IMR-90 (cell line): Measurements from ENCODE around the gene AQP12B. TPM values are rescaled to one million over a fixed set of nuclear protein-coding genes. Genes with fewer than 3 reads are reported as not detected.

Experiments
- ATAC-seq: fragments of 200-7000 bp; cut with Tn5 transposase; 2 replicates; pipeline ENCODE4 v1.9.1; 2020; ENCODE audit warnings: low read depth, mild to moderate bottlenecking, moderate library complexity
- BruUV-seq: library from RNA; stranded (reverse); fragments of 400-500 nt; replicated peaks from 2 replicates; lab custom pipeline; 2021; lab: Mats Ljungman, UMichigan
- CTCF ChIA-PET: fragments of 300-600 bp; formaldehyde crosslinking; extraction: SDS; loops from one replicate; lab custom pipeline; 2021; ENCODE audit warnings: antibody characterized with exemption; lab: Yijun Ruan, JAX
- POLR2A ChIA-PET: fragments of 300-600 bp; sonication (Branson Sonifier 250); formaldehyde crosslinking; loops from one replicate; lab custom pipeline; 2022; ENCODE audit warnings: antibody characterized with exemption; ENCODE audit not compliant: unreplicated experiment; lab: Charles Lee
- DNase-seq: peaks from one replicate; pipeline ENCODE4 v3.0.0; 2013
- H2AFZ ChIP-seq: replicated peaks from 2 replicates; pipeline ENCODE3; 2013; ENCODE audit warnings: low read length, mild to moderate bottlenecking; ENCODE audit not compliant: poor library complexity
- H2AK5ac ChIP-seq: 2 replicates; pipeline ENCODE4 v1.6.1; 2013; ENCODE audit warnings: low read depth, low read length, inconsistent platforms
- H2AK9ac ChIP-seq: replicated peaks from 2 replicates; pipeline ENCODE3; 2013; ENCODE audit warnings: mild to moderate bottlenecking, low read depth, low read length, moderate library complexity; ENCODE audit not compliant: poor library complexity
- H2BK120ac ChIP-seq: 2 replicates; pipeline ENCODE4 v1.6.1; 2013; ENCODE audit warnings: low read depth, low read length, inconsistent platforms
- H2BK15ac ChIP-seq: 3 replicates; pipeline ENCODE4 v1.6.1; 2013; ENCODE audit warnings: low read depth, low read length, inconsistent platforms
- H2BK20ac ChIP-seq: 2 replicates; pipeline ENCODE4 v1.6.1; 2013; ENCODE audit warnings: low read depth, mild to moderate bottlenecking, inconsistent platforms, low read length, moderate library complexity
- H2BK5ac ChIP-seq: 2 replicates; pipeline ENCODE4 v1.6.1; 2013; ENCODE audit warnings: mild to moderate bottlenecking, low read depth, low read length, inconsistent platforms; ENCODE audit not compliant: poor library complexity, severe bottlenecking
- H3K14ac ChIP-seq: replicated peaks from 2 replicates; pipeline ENCODE4 v1.6.1; 2013; ENCODE audit warnings: low read depth, low read length, inconsistent platforms
- H3K18ac ChIP-seq: 2 replicates; pipeline ENCODE4 v1.6.1; 2013; ENCODE audit warnings: low read depth, low read length, control low read depth
- H3K23ac ChIP-seq: 2 replicates; pipeline ENCODE4 v1.6.1; 2013; ENCODE audit warnings: low read depth, low read length, inconsistent platforms
- H3K27ac ChIP-seq: 2 replicates; pipeline ENCODE4 v1.5.1; 2013; ENCODE audit warnings: mild to moderate bottlenecking, control low read depth, low read length; ENCODE audit not compliant: insufficient read depth
- H3K27me3 ChIP-seq: 2 replicates; pipeline ENCODE4 v1.6.1; 2013; ENCODE audit warnings: low read length; ENCODE audit not compliant: control insufficient read depth, insufficient read depth
- H3K36me3 ChIP-seq: 2 replicates; pipeline ENCODE4 v1.6.1; 2013; ENCODE audit warnings: low read length, mixed read lengths; ENCODE audit not compliant: control insufficient read depth, insufficient read depth
- H3K4ac ChIP-seq: 2 replicates; pipeline ENCODE4 v1.6.1; 2013; ENCODE audit warnings: low read depth, low read length, inconsistent platforms
- H3K4me1 ChIP-seq: 2 replicates; pipeline ENCODE4 v1.6.1; 2013; ENCODE audit warnings: low read length, mixed read lengths; ENCODE audit not compliant: control insufficient read depth, insufficient read depth
- H3K4me2 ChIP-seq: 2 replicates; pipeline ENCODE4 v1.6.1; 2013; ENCODE audit warnings: low read depth, mild to moderate bottlenecking, control low read depth, low read length, moderate library complexity
- H3K4me3 ChIP-seq: 2 replicates; pipeline ENCODE4 v1.5.1; 2013; ENCODE audit warnings: low read depth, mild to moderate bottlenecking, control low read depth, low read length, moderate library complexity; ENCODE audit not compliant: insufficient read depth
- H3K56ac ChIP-seq: 2 replicates; pipeline ENCODE4 v1.6.1; 2013; ENCODE audit warnings: low read length, inconsistent platforms; ENCODE audit not compliant: insufficient read depth; ENCODE audit errors: extremely low read depth
- H3K79me1 ChIP-seq, 2 experiments: 2 replicates each; pipeline ENCODE4 v1.6.1; 2013; ENCODE audit warnings: low read length in 2 of 2, inconsistent platforms in 1 of 2, low read depth in 1 of 2
- H3K9ac ChIP-seq: 2 replicates; pipeline ENCODE4 v1.6.1; 2013; ENCODE audit warnings: low read depth, low read length, control low read depth
- H3K9me1 ChIP-seq: 2 replicates; pipeline ENCODE4 v1.6.1; 2013; ENCODE audit warnings: low read length, inconsistent platforms; ENCODE audit not compliant: insufficient read depth
- H3K9me3 ChIP-seq: 2 replicates; pipeline ENCODE4 v1.6.1; 2013; ENCODE audit warnings: low read length; ENCODE audit not compliant: control insufficient read depth, insufficient read depth
- H4K20me1 ChIP-seq: 2 replicates; pipeline ENCODE4 v1.6.1; 2013; ENCODE audit warnings: low read length, inconsistent platforms; ENCODE audit not compliant: insufficient read depth
- H4K5ac ChIP-seq: 2 replicates; pipeline ENCODE4 v1.6.1; 2013; ENCODE audit warnings: mild to moderate bottlenecking, low read depth, low read length, control low read depth
- H4K8ac ChIP-seq, 2 experiments: 2 replicates each; pipeline ENCODE4 v1.6.1; 2013; ENCODE audit warnings: low read depth in 2 of 2, low read length in 2 of 2, control low read depth in 1 of 2, inconsistent platforms in 1 of 2
- H4K91ac ChIP-seq: 2 replicates; pipeline ENCODE4 v1.6.1; 2013; ENCODE audit warnings: low read depth, low read length, inconsistent platforms; ENCODE audit not compliant: insufficient read depth
- BHLHE40 ChIP-seq: fragments of 150-350 bp; IDR thresholded peaks from 2 replicates; pipeline ENCODE4 v1.6.1; 2016; ENCODE audit warnings: mild to moderate bottlenecking, low read depth, low read length
- CEBPB ChIP-seq: IDR thresholded peaks from 2 replicates; pipeline ENCODE4 v1.6.1; 2012; ENCODE audit warnings: low read depth, low read length, improper control_type of control experiment
- CHD1 ChIP-seq: IDR thresholded peaks from 2 replicates; pipeline ENCODE4 v1.6.1; 2012; ENCODE audit warnings: low read depth, low read length, improper control_type of control experiment
- CTCF ChIP-seq: conservative IDR thresholded peaks from 2 replicates; pipeline ENCODE4 v1.5.1; 2012; ENCODE audit warnings: mild to moderate bottlenecking, low read depth, low read length, improper control_type of control experiment
- ELK1 ChIP-seq: fragments of 150-350 bp; IDR thresholded peaks from 2 replicates; pipeline ENCODE4 v1.6.1; 2016; ENCODE audit warnings: low read depth, mild to moderate bottlenecking, low read length, moderate library complexity, borderline replicate concordance
- FOS ChIP-seq: fragments of 150-350 bp; IDR thresholded peaks from 2 replicates; pipeline ENCODE4 v1.6.1; 2016; ENCODE audit warnings: low read depth, low read length
- MAFK ChIP-seq: IDR thresholded peaks from 2 replicates; pipeline ENCODE4 v1.6.1; 2012; ENCODE audit warnings: low read depth, low read length, improper control_type of control experiment
- MAZ ChIP-seq: IDR thresholded peaks from 2 replicates; pipeline ENCODE4 v1.6.1; 2012; ENCODE audit warnings: low read depth, mild to moderate bottlenecking, low read length, improper control_type of control experiment, moderate library complexity, borderline replicate concordance
- MXI1 ChIP-seq: IDR thresholded peaks from 2 replicates; pipeline ENCODE4 v1.6.1; 2012; ENCODE audit warnings: low read depth, mild to moderate bottlenecking, low read length, moderate library complexity, borderline replicate concordance
- NFE2L2 ChIP-seq: fragments of 150-350 bp; IDR thresholded peaks from 2 replicates; pipeline ENCODE4 v1.6.1; 2016; ENCODE audit warnings: low read depth, mild to moderate bottlenecking, low read length
- POLR2A ChIP-seq: IDR thresholded peaks from 2 replicates; pipeline ENCODE4 v1.6.1; 2012; ENCODE audit warnings: mild to moderate bottlenecking, low read depth, low read length
- RAD21 ChIP-seq: IDR thresholded peaks from 2 replicates; pipeline ENCODE4 v1.6.1; 2012; ENCODE audit warnings: low read length, improper control_type of control experiment
- RCOR1 ChIP-seq: IDR thresholded peaks from 2 replicates; pipeline ENCODE4 v1.6.1; 2012; ENCODE audit warnings: mild to moderate bottlenecking, low read length, improper control_type of control experiment; ENCODE audit not compliant: insufficient replicate concordance
- RFX5 ChIP-seq: IDR thresholded peaks from 2 replicates; pipeline ENCODE4 v1.8.0; 2012; ENCODE audit warnings: low read depth, mild to moderate bottlenecking, low read length, moderate library complexity
- SMC3 ChIP-seq: fragments of 150-350 bp; IDR thresholded peaks from 2 replicates; pipeline ENCODE4 v1.6.1; 2016; ENCODE audit warnings: low read depth, mild to moderate bottlenecking, antibody characterized with exemption, low read length, moderate library complexity
- WGBS, 2 experiments: methylation state at CpG; one replicate each; pipeline versions ENCODE4 v1.1.5 to v1.1.7; 2013; ENCODE audit warnings: missing lambda C conversion rate in 2 of 2; ENCODE audit not compliant: insufficient read length in 1 of 2; ENCODE audit errors: extremely low coverage in 2 of 2; 5-methylcytosine and 5-hydroxymethylcytosine counted together
- dilution Hi-C: fragments of 300-500 bp; cut with HindIII; formaldehyde crosslinking; loops from one replicate; pipeline ENCODE4 v1.14.3; 2018; ENCODE audit warnings: low sequenced_read_pairs; ENCODE audit not compliant: unreplicated experiment
- in situ Hi-C: fragments of 300-500 bp; cut with MboI; formaldehyde crosslinking; loops from 3 replicates; pipeline ENCODE4 v1.14.3; 2019; ENCODE audit warnings: low sequenced_read_pairs, inconsistent platforms, mixed read lengths
- intact Hi-C: fragments of 100-400 bp; cut with micrococcal nuclease; formaldehyde crosslinking; loops from 2 replicates; pipeline ENCODE4 v1.10.0; 2022
- polyA plus RNA-seq, 3 experiments: library from polyadenylated mRNA; depleted of rRNA; stranded (reverse); fragments of >200 nt; gene quantifications; 2 replicates each; pipeline ENCODE4 v1.2.3, GENCODE V29; 2012; ENCODE audit warnings: low replicate concordance in 1 of 3
- total RNA-seq: library from RNA; depleted of rRNA; stranded (reverse); fragments of >200 nt; gene quantifications from 2 replicates; pipeline ENCODE4 v1.2.3, GENCODE V29; 2012

Gene AQP12B
- total and polyA plus RNA-seq, 2 of the 4 experiments (the other 2 are of a cell fraction) = not detected

- in situ Hi-C loops = no loop called here
- Histone ChIP-seq H3K4me1 (no peaks in the 10 kb centered on the region), H3K9ac (no peak overlapping the region), H4K8ac (no peak overlapping the region), H2AFZ (no peak overlapping the region), H3K27ac (no peak overlapping the region), H3K79me1 (no peaks in the 10 kb centered on the region), H3K18ac (no peak overlapping the region), H3K9me3 (no peaks in the 10 kb centered on the region), H3K4me3 (no peak overlapping the region), H3K14ac (no peak overlapping the region), H2BK20ac (no peak overlapping the region), H3K4ac (no peak overlapping the region), H4K91ac (no peak overlapping the region), H4K20me1 (no peaks in the 10 kb centered on the region), H2BK5ac (no peak overlapping the region), H3K27me3 (peaks cover 27% of the 10 kb centered on the region), H3K4me2 (no peak overlapping the region), H2BK120ac (no peak overlapping the region), H2AK5ac (no peak overlapping the region), H4K5ac (no peak overlapping the region), H2AK9ac (no peak overlapping the region), H2BK15ac (no peak overlapping the region), H3K36me3 (no peaks in the 10 kb centered on the region), H3K9me1 (no peaks in the 10 kb centered on the region), H3K23ac (no peak overlapping the region), H3K56ac (no peak overlapping the region)
- DNase-seq (no peak), ATAC-seq (no peak)
- TF ChIP-seq ELK1 (no peak), RAD21 (no peak), NFE2L2 (no peak), CTCF (no peak), CHD1 (no peak), RFX5 (no peak), BHLHE40 (no peak), MAZ (no peak), POLR2A (no peak), FOS (no peak), SMC3 (no peak), MXI1 (no peak), MAFK (no peak), RCOR1 (no peak), CEBPB (no peak)
- 55% methylated on average over 4 of the region's 9 CpGs; no CpG with 5 or more reads in 1 of the 2 experiments for WGBS, 2 experiments
- intact Hi-C loops = loop anchor here (5.0 kb wide), 1 partner anchor 190 kb away; no protein-coding TSS in a partner anchor
- ChIA-PET CTCF (interaction anchor here (0.8 kb wide), 1 partner anchor 189 kb away, joined by 3 read pairs; no protein-coding TSS in a partner anchor), POLR2A (no interaction called here)
- dilution Hi-C loops = no loop called here
- BruUV-seq = no TSS peak
Observed at GRCh38 chr2:240702640-240703011, 19.9 kb upstream of the AQP12B start.
